NCI-H128 (cell line): Measurements from ENCODE around the gene FOXD1.
"Not testable (repeated sequence)": the region's sequence is repeated elsewhere in the genome, so short reads cannot be mapped to it uniquely, and the experiment has no call there.

Experiments
- DNase-seq: peaks from one replicate; lab custom pipeline; 2025; ENCODE audit not compliant: unreplicated experiment; lab: John Stamatoyannopoulos, UW

FOXD1 gene

DNA sequence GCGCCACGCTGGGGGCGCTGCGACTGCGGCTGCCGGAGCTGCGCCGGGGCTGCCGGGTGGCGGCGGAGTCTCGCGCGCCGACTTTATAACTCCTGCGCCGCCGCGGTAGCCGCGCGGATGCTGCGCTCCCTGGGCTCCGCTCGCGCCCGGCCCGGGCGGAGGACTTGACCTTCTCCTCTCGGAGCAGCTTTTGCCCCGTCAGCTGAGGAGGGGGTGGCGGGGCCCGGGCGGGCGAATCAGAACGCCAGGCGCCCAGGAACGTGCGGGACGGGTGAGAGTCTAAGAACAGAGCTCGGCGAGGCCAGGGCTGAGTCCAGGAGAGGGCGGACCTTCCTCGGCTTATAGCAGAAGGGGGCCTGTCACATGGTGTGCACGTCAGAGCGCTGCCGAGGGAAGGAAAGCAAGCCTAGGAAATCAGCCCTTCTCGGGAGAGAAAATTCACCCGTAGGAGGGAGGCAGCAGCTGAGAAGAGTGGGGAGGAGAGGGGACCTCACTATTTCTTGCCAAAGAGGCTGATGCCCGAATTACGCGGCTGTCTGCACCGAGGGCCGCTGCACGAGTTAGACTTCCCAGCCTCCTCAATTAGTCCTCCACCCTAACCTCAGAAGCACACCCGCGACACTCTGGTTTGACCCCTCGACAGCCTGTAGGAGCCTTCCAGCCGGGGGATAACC, at the start of gene FOXD1:
TSS of gene FOXD1 (minus strand) at position 315 of the 674 bp plus-strand sequence. CDS start 415 bp downstream, outside the sequence.
- peak; percentile 19 for DNase-seq

DNA sequence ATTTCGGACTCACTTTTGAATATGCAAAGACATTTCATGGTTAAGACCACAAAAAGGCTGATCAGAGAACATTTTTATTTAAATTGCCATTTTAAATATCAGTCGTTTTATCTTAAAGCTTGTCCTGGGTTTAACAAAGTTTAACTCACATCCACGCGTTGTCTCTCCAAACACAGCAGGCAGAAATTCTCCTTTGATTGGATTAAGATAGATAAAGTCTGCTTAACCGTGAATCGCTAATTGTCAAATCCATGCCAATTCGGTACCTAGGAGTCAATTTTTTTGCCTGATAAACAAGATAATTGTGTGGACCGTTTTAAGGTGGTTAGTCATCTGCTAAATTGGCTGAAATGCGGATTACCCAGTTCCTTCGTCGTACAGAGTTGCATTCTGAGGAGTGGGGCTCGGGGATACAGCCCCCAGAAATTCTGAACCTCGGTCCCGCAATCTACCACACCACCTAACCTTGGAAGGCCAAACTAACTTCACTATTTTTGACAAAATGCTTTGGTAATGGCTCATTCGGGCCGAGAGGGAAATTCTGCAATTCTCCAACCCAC, 49.0 kb upstream of the FOXD1 start:
- no peak for DNase-seq

DNA sequence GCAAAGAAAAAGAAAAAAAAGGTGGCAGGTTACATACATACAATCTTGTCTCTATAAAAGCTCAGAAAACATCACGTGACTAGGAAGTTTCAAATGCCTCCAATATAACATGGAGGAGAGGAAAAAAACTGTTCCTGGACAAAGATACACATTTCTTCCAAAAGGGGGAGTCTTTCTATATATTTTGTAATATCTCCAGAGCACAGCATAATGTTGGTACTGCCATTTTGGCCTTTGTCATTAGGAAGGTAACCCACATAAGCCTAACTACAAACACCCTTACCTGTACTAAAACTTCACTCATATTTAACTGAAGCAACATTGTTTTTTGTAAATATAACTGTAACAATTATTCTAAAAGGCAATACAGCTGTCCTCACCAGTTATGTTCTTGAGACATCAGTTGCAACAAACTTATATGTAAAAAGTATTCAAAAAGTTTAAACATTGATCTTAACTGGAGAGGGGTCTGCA, 48.4 kb upstream of the FOXD1 start:
- no peak for DNase-seq

DNA sequence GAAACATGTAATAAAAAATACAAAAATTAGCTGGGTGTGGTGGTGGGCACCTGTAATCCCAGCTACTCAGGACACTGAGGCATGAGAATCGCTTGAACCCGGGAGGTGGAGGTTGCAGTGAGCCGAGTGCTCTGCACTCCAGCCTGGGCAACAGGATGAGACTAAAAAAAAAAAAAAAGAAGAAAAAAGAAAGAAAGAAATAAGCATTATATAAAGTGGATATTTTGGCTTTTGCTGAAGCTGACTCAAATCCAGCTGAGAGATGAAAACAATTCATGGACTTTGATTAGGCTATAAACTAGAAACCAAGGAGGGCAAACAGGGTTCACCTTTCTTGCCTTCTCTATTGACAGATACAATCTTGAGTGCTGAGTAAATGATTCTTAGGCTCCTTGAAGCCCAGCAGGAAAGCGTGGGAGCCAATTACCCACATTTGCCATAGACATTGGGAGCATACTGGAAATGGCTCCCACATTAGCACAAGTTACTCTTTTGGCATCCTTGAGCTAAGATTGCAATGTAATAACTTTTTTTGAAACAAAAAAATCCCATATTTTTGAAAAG, 47.3 kb upstream of the FOXD1 start:
- DNase-seq, result no peak

DNA sequence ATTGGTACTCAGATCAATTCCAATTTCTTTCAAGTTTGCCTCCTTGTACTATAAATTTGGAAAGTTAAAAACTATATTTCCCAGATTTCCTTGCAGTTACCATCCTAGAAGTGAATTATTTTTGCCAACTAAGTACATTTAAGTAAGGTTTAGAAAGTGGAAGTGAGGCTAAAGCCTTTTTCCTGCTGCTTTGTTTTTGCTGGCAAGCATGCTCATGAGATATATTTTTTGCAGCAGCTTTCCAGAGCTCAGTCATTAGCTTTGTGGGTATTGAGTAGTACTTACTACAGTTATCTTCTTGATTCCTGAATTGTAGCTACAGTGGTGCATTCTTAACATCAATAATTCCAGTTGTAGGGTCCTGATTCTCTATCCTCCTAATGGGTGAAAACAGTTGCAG, 46.1 kb upstream of the FOXD1 start:
- no peak for DNase-seq

DNA sequence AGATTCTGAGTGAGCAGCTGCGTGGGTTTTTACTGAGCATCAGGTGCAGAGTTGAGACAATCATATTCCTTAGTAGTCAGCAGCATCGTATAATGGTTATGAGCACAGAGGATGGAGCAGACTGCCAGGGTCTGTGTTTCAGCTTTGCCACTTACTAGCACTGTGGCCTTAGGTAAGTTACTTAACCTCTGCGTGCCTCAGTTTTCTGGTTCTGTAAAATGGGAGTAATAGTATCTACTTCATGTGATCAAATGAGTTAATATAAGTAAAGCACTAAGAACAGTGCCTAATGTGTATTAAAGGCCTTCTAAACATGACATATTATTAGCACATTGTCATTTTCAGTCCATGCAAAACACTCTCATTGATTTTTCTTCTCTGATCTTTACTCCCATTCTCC, 44.8 kb upstream of the FOXD1 start:
- no peak for DNase-seq

DNA sequence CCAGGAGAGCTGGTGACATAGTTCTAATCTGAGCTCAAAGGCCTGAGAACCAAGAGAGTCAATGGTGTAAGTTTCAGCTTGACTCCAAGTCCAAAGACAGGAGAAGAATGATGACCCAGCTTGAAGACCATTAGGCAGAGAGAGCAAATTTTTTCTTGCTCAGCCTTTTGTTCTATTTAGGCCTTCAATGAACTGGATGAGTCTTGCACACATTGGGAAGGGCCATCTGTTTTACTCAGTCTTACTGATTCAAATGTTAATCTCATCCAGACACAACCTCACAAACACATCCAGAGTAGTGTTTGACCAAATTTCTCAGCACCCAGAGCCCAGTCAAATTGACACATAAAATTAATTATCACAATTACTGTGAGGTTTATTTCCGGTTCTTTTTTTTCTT, 42.6 kb upstream of the FOXD1 start:
- no peak for DNase-seq

DNA sequence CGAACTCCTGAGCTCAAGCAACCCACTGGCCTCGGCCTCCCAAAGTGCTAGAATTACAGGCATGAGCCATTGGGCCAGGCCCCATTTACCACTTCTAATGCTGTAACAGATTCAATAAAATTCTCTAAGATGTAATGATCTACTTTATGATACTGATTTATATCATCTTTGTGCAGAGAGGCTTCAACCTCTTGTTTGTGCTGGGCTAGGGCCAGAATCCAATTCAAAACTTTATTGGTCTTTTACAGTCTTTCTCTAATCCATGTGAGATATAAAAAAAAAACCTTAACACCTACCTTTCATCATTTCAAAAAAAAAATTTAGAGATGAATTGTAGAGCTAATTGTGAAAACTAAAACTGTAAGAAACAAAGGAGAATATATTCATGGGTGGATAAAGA, 41.5 kb upstream of the FOXD1 start:
- no peak for DNase-seq

DNA sequence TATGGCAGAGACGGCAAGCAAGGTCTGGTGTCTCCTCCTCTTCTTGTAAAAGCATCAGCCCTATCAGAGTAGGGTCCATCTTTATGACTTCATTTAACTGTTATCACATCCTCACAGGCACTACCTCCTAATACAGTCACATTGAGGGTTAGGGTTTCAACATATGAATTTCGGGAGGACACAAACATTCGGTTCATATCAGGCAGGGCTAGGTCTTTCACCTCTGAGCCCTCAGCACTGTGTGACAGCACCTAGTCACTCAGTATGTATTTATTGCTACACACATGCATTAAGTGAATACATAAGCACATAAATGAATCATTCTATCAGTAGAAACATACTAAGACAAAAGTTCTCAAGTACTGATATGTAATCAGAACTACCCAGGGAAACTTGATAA, 40.2 kb upstream of the FOXD1 start:
- no peak for DNase-seq

DNA sequence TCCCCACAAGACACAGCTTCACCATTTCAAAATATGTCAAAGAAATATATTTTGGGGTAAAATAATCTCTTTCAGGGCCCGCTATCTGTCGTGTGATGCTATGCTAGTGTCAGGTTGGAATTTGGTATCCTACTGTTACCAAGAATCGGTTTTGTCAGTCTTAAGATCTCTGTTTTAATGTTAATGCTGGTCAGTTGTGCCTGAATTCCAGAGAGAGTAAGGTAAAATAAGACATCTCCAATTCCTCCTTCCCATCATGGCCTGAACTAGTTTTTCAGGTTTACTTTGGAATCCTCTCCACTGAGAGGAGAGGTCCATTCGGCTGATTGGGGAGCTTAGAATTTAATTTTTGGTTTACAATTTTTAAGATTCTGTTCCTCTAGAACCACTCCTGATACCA, 39.2 kb upstream of the FOXD1 start:
- no peak for DNase-seq

DNA sequence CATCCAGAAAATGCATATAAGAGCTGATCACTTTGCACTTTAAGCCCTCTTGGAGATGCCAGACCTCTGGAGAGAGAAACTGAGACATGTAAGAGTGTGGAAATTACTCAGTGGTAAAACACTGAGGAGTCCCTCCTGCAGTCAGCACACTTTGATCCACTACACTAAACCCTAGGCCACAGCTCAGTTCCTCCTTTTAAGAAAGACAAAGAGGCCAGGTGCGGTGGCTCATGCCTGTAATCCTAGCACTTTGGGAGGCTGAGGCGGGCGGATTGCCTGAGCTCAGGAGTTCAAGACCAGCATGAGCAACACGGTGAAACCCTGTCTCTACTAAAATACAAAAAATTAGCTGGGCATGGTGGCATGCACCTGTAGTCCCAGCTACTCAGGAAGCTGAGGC, 38.7 kb upstream of the FOXD1 start:
- not testable (repeated sequence) for DNase-seq

DNA sequence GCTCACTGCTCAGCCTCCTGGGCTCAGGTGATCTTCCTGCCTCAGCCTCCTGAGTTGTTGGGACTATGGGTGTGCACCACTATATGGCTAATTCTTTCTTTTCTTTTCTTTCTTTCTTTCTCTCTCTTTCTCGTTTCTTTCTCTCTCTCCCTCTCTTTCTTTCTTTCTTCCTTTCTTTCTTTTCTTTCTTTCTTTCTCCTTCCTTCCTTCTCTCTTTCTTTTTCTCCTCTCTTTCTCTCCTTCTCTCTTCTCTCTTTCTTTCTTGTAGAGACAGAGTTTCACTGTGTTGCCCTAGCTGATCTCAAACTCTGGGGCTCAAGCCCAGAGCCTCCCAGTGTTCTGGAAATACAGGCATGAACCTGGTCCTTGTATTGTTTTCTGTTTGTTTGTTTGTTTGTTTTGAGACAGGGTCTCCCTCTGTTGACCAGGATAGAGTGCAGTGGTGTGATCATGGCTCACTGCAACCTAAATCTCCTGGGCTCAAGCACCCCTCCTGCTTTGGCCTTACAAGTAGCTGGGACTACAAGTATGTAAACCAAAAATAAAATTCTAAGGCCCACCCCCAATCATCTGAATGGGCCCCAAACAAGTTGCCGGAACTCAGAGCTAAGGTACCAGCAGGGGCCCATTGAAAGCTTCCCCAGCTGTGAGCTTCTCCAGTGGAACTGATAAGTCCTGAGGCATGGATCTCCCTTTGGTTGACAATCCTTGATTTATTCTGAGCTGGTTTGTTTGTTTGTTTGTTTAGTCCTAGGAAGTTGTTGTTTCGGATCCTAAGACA, 37.7 kb upstream of the FOXD1 start:
- no peak for DNase-seq

DNA sequence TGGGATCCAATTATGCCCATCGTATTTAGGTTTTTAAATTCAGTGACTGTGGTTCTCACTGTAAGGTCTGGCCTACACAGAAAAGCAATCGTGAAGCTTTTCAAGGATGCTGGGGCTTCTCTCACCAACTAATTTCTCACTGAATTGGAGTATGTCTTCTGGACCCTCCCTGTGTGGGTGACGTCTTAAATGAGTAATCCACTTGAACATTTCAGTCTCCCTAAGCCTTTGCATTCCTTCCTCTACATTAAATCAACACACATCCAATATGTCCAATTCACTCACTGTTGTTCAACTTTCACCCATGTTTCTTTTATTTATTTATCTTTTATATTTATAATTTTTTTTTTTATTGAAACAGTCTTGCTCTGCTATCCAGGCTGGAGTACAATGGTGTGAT, 37.1 kb upstream of the FOXD1 start:
- no peak for DNase-seq

DNA sequence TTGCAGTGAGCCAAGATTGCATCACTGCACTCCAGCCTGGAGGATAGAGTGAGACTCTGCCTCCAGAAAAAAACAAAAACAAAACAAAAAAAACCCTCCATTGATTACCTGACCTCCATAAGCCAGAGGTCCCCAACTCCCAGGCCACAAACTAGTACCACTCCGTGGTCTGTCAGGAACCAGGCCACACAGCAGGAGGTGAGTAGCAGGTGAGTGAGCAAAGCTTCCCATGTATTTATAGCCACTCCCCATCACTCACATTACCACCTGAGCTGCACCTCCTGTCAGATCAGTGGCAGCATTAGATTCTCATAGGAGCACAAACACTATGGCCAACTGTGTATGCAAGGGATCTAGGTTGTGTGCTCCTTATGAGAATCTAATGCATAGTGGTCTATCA, 35.9 kb upstream of the FOXD1 start:
- DNase-seq, result no peak

DNA sequence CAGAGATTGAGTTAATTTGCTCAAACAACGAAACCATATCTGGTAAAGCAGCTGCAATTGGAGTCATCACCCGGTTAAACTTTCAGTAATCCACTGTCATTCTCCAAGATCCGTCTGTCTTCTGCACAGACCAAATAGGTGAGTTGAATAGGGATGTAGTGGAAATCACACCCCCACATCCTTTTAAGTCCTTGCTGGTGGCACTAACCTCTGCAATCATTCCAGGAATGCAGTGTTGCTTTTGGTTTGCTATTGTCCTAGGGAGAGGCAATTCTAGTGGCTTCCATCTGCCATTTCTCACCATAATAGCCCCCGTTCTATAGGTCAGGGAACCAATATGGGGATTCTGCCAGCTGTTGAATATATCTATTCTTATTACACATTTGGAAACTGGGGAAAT, 35.1 kb upstream of the FOXD1 start:
- no peak for DNase-seq

DNA sequence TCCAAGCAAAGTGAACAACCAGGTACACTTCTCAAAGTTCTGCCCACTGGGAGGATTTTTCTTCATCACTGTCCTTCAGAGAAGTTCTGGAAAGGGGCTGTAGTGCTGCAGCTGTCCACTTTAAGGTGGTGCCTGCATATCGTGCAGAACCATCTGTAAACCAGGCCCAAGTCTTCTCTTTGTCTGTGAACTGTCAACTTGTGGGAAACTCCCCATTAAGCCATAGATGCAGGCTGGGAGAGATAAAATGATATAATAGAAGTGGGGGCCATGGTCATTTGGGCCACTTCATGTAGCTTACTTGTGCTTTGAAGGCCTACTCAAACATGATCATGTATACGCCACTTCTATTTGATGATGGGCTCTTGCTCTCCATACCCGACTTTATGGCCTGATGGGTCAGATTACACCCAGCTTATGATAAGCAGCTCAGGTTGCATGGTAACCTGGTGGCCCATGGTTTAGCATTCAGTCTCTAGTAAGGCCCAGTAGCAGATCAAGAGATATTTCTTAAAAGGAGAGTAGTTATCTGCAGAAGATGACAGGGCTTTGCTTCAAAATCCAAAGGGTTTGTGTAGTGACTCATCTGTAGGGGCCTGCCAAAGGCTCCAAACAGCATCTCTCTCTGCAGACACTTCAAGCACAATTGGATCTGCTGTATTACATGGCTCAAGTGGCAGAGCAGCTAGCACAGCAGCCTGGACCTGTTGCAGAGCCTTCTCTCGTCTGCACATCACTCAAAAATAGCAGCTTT, 34.0 kb upstream of the FOXD1 start:
- no peak for DNase-seq

DNA sequence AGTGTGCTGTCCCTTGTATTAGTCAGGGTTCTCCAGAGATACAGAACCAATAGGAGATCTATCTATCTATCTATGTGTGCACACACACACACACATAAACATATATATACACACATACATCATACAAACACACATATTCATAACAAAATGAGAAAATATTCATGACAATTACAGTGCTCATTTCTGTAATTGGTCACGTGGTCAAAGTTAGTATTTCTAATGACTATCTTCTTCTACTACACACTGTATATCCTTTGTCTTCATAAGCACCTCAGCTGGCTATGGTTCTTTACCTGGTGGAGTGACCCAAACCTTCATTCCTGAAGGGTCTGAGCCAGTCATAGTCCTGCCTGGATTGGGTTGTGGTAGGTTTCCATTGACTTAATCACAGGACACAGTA, 31.9 kb upstream of the FOXD1 start:
- DNase-seq, result no peak

DNA sequence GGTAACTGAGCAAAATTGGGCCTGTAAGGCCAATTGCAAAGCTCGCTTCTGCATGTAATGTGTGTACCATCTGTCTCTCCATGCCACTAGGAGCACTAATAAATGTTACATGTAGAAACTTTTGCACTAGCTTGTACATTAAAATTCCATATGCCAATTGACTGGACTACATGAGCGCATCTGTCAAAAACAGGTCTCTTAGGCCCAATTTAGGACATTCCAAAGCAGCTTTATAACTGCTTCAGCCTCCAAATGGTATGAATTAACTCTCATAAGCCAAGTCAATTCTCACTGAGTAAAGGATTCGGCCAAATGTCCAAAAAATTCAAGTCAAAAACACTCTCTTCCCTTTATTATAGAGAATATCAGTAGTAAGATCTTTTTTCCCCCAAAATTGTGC, 23.5 kb upstream of the FOXD1 start:
- DNase-seq, result no peak

DNA sequence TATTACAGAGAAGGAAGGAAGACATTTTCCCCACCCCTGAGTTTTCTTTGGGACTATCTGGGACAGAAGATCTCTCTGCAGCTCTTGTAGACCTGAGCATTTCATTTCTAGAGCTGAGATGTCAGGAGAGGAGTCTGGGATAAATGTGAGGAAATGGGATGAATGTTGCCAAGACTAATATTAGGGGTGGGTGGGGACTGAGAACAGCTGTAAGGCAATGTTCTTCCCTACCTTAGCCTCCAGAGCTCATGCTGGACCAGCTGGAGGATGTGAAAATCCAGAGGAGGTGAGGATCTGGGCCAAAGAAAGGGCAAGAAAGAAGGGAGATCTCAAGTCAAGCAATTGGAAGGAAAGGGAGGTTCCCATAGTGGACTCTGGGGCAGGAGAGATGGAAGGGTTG, 23.1 kb upstream of the FOXD1 start:
- DNase-seq, result no peak

DNA sequence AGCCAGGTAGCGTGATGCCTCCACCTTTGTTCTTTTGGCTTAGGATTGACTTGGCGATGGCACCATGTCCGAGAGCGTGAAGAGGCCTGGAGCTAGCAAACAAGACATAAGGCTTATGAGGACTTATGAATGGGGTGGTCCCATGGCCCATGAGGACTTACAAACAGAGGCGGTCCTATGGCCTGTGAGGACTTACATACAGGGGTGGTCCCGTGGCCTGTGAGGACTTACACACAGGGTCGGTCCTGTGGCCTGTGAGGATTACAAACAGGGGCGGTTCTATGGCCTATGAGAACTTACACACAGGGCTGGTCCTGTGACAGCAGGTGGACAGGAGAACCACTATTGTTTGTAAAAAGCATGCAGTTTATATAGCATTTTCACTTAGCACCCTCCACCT, 21.3 kb upstream of the FOXD1 start:
- no peak for DNase-seq

DNA sequence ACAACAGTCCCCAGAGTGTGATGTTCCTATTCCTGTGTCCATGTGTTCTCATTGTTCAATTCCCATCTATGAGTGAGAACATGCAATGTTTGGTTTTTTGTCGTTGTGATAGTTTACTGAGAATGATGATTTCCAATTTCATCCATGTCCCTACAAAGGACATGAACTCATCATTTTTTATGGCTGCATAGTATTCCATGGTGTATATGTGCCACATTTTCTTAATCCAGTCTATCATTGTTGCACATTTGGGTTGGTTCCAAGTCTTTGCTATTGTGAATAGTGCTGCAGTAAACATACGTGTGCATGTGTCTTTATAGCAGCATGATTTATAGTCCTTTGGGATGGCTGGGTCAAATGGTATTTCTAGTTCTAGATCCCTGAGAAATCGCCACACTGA, 20.1 kb upstream of the FOXD1 start:
- DNase-seq, result not testable (repeated sequence)
